Ishikawa (cell line): Measurements from ENCODE around the gene PATJ.

Experiments used
- CEBPB ChIP-seq: IDR thresholded peaks from 2 replicates; pipeline ENCODE4 v1.6.1; 2012
- CREB1 ChIP-seq: IDR thresholded peaks from 2 replicates; pipeline ENCODE4 v1.6.1; 2012; ENCODE audit warnings: low read depth
- EGR1 ChIP-seq: IDR thresholded peaks from 2 replicates; pipeline ENCODE4 v1.6.1; 2012
- EP300 ChIP-seq: IDR thresholded peaks from 2 replicates; pipeline ENCODE4 v1.6.1; 2012; ENCODE audit warnings: borderline replicate concordance
- FOXM1 ChIP-seq: IDR thresholded peaks from 2 replicates; pipeline ENCODE4 v1.6.1; 2012; ENCODE audit warnings: low read depth, borderline replicate concordance
- NFIC ChIP-seq: IDR thresholded peaks from 2 replicates; pipeline ENCODE4 v1.6.1; 2012
- RAD21 ChIP-seq: IDR thresholded peaks from 2 replicates; pipeline ENCODE4 v1.6.1; 2012; ENCODE audit warnings: low read depth
- TAF1 ChIP-seq: IDR thresholded peaks from 2 replicates; pipeline ENCODE4 v1.6.1; 2012; ENCODE audit warnings: low read depth, mild to moderate bottlenecking
- TCF12 ChIP-seq: IDR thresholded peaks from 2 replicates; pipeline ENCODE4 v1.6.1; 2012; ENCODE audit warnings: low read depth
- TEAD4 ChIP-seq: IDR thresholded peaks from 2 replicates; pipeline ENCODE4 v1.6.1; 2012
- YY1 ChIP-seq: IDR thresholded peaks from 2 replicates; pipeline ENCODE4 v1.6.1; 2012; ENCODE audit warnings: low read depth
- ZBTB7A ChIP-seq: IDR thresholded peaks from 2 replicates; pipeline ENCODE4 v1.6.1; 2012; ENCODE audit warnings: low read depth
- TF ChIP-seq, protein P1 (sequence below): IDR thresholded peaks from 2 replicates; pipeline ENCODE4 v1.6.1; 2012
- TF ChIP-seq, protein P2 (sequence below): IDR thresholded peaks from 2 replicates; pipeline ENCODE4 v1.6.1; 2012; ENCODE audit warnings: low read depth, mild to moderate bottlenecking
- TF ChIP-seq, protein P3 (sequence below): IDR thresholded peaks from 2 replicates; pipeline ENCODE4 v1.6.1; 2012

Gene PATJ

DNA sequence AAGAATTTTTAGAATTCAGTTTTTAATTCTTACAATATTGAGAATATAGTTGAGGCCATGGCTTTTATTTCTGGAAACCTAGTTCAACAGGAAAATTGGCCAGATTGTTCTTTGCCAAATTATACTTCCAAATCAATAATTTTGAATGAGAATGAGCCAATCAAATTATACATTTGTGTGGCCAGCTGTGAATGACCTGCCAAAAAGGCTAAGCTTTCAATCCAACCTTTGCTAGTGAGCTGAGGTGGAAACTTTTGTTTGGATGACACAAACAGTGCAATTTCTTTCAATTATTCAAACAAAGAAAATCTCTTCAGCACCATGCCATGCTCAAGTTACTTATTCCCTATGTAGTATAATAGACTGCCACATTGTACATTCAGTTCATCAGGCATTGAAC is 167.8 kb downstream of the PATJ start:
- TF ChIP-seq CREB1: no peak
- no peak for TF ChIP-seq EGR1
- TF ChIP-seq, protein P1, sequence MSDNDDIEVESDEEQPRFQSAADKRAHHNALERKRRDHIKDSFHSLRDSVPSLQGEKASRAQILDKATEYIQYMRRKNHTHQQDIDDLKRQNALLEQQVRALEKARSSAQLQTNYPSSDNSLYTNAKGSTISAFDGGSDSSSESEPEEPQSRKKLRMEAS: no peak
- TF ChIP-seq, protein P2, sequence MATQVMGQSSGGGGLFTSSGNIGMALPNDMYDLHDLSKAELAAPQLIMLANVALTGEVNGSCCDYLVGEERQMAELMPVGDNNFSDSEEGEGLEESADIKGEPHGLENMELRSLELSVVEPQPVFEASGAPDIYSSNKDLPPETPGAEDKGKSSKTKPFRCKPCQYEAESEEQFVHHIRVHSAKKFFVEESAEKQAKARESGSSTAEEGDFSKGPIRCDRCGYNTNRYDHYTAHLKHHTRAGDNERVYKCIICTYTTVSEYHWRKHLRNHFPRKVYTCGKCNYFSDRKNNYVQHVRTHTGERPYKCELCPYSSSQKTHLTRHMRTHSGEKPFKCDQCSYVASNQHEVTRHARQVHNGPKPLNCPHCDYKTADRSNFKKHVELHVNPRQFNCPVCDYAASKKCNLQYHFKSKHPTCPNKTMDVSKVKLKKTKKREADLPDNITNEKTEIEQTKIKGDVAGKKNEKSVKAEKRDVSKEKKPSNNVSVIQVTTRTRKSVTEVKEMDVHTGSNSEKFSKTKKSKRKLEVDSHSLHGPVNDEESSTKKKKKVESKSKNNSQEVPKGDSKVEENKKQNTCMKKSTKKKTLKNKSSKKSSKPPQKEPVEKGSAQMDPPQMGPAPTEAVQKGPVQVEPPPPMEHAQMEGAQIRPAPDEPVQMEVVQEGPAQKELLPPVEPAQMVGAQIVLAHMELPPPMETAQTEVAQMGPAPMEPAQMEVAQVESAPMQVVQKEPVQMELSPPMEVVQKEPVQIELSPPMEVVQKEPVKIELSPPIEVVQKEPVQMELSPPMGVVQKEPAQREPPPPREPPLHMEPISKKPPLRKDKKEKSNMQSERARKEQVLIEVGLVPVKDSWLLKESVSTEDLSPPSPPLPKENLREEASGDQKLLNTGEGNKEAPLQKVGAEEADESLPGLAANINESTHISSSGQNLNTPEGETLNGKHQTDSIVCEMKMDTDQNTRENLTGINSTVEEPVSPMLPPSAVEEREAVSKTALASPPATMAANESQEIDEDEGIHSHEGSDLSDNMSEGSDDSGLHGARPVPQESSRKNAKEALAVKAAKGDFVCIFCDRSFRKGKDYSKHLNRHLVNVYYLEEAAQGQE: no peak
- TF ChIP-seq, protein P3, sequence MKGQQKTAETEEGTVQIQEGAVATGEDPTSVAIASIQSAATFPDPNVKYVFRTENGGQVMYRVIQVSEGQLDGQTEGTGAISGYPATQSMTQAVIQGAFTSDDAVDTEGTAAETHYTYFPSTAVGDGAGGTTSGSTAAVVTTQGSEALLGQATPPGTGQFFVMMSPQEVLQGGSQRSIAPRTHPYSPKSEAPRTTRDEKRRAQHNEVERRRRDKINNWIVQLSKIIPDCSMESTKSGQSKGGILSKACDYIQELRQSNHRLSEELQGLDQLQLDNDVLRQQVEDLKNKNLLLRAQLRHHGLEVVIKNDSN: no peak
- TF ChIP-seq TAF1: no peak
- no peak for TF ChIP-seq RAD21
- no peak for TF ChIP-seq EP300
- TF ChIP-seq FOXM1: no peak
- no peak for TF ChIP-seq CEBPB
- TF ChIP-seq TCF12: no peak
- no peak for TF ChIP-seq YY1
- TF ChIP-seq NFIC: no peak
- TF ChIP-seq TEAD4: no peak
- no peak for TF ChIP-seq ZBTB7A

DNA sequence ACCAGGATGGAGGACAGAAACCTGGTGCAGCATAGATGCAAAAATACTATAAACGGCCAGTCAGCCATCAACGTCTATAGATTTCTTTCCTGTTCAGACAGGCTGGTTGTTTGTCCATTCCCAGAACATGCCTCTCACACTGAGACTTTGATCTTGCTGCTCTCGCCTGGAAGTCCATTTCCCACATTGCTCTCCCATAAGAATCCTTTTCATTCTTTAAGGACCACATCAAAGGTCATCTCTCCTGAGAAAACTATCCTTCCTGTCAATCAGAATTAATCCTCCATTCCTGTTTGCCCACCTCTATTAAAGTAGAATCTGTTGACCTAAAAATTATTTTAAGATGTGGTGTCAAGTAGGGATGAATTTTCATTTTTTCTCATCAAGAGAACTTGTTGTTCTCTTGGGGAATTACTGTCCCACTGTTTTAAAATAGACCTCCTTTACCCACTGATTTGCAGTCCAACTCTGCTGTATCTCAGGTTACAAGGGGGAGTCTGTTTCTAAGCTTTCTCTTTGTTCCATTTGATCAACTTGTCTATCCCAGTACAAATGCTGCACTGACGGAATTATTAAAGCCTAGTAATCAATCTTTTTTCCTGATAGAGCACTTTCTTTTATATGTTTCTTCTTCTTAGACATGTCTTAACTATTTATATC is 172.7 kb downstream of the PATJ start:
- TF ChIP-seq, protein P3: no peak
- TF ChIP-seq EGR1: no peak
- TF ChIP-seq NFIC: no peak
- no peak for TF ChIP-seq RAD21
- no peak for TF ChIP-seq EP300
- TF ChIP-seq, protein P1: no peak
- TF ChIP-seq, protein P2: no peak
- TF ChIP-seq TAF1: no peak
- no peak for TF ChIP-seq CEBPB
- TF ChIP-seq FOXM1: no peak
- TF ChIP-seq CREB1: no peak
- TF ChIP-seq TEAD4: no peak
- no peak for TF ChIP-seq YY1
- no peak for TF ChIP-seq ZBTB7A
- TF ChIP-seq TCF12: no peak

DNA sequence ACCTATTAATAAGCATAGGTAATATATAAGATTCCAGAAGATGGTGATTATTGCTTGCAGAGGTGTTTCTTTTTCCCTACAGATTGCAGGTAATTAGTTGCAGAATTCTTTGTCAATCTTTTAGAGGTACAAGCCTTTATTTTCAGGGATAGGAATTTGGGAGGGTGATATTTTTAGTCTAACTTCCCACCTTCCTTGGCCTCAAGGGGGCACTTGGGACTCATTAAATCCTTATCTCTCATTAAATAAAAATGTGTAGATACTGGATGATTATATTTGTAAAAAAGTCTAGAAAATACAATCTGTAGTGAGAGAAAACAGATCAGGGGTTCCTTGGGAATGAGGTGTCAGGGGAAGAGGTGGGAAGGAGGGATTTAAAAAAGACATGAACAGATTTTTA is 179.2 kb downstream of the PATJ start:
- TF ChIP-seq RAD21 (peak; percentile 15), NFIC (no peak), CEBPB (no peak), EGR1 (no peak), YY1 (no peak)
- TF ChIP-seq, protein P1: no peak
- TF ChIP-seq, protein P3: no peak

DNA sequence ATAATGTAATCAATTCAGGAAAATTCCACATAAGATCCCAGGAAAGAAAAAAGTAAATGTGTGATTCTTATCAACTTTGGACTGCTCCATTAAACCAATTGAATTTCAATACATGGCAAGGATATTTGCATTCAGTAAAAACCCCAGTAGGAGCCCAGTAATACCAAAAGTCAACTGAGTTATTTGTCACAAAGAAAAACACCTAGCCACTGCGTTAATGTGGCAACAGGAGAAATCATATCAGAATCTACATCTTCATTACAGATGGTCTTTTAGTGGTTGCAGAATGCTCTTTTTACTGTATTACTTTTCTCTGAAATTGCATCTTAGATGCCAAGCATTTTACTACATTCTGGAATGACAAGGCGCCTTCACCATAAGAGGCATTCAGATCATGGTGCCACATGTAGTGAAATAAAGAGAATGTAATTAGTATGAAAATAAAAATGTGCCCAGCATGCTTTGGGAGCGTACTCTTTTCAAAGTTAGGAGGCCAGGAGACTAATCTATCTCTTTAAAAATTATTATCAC is 180.7 kb downstream of the PATJ start:
- TF ChIP-seq CEBPB (no peak), RAD21 (no peak), NFIC (no peak), YY1 (no peak), EGR1 (no peak), TAF1 (no peak), EP300 (no peak), ZBTB7A (no peak), TCF12 (no peak), TEAD4 (no peak), CREB1 (no peak)
- TF ChIP-seq, protein P1: no peak
- TF ChIP-seq, protein P2: no peak
- TF ChIP-seq, protein P3: no peak
